ENCODE measurements around the gene BDH1.

DNA sequence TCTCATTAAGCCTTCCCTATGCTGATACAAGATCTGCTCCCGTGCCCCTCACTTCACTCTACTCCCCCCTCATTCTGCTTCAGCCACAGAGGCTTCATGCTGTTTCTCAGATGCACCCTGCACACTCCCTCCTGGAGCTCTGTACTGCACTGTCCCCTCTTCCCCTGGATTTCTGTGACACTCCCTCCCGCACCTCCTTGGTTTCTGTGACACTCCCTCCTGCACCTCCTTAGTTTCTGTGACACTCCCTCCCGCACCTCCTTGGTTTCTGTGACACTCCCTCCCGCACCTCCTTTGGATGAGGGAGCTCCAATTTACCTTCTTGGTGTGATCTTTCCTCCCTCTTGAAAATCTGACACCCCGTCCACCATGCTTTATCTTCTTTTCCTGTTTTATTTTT is 28.2 kb downstream of the BDH1 start:
- TF ChIP-seq, protein P1, sequence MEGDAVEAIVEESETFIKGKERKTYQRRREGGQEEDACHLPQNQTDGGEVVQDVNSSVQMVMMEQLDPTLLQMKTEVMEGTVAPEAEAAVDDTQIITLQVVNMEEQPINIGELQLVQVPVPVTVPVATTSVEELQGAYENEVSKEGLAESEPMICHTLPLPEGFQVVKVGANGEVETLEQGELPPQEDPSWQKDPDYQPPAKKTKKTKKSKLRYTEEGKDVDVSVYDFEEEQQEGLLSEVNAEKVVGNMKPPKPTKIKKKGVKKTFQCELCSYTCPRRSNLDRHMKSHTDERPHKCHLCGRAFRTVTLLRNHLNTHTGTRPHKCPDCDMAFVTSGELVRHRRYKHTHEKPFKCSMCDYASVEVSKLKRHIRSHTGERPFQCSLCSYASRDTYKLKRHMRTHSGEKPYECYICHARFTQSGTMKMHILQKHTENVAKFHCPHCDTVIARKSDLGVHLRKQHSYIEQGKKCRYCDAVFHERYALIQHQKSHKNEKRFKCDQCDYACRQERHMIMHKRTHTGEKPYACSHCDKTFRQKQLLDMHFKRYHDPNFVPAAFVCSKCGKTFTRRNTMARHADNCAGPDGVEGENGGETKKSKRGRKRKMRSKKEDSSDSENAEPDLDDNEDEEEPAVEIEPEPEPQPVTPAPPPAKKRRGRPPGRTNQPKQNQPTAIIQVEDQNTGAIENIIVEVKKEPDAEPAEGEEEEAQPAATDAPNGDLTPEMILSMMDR (IDR thresholded peaks at IDR 0.05), result no peak
- TF ChIP-seq POLR2A (IDR thresholded peaks at IDR 0.05), result no peak
